ENCODE data around the gene CDKN2AIPNL. TPM values are rescaled to one million over a fixed set of nuclear protein-coding genes. Genes with fewer than 3 reads are reported as not detected.
"Not testable (repeated sequence)": the region's sequence is repeated elsewhere in the genome, so short reads cannot be mapped to it uniquely, and the experiment has no call there.

CDKN2AIPNL gene
- total and polyA plus RNA-seq, 2 of the 4 experiments (the other 2 are of a cell fraction) = 14.0 to 18.1 TPM

DNA sequence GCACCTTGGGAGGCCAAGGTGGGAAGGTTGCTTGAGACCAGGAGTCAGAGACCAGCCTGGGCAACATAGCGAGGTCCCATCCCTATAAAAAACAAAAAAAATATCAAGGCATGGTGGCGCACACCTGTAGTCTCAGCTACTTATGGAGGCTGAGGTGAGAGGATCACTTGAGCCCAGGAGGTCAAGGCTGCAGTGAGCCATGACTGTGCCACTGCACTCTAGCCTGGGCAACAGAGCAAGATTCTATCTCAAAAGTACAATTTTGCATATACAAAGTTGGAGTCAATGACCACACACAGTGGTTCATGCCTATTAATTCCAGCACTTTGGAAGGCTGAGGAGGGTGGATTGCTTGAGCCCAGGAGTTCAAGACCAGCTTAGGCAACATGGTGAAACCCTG, 29.5 kb downstream of the CDKN2AIPNL start:
- H3K56ac ChIP-seq (ENCODE audit: extremely low read depth, insufficient read depth, low read length); H4K8ac ChIP-seq (ENCODE audit: low read depth in 2 of 2, low read length in 2 of 2); CTCF ChIA-PET; H2BK15ac ChIP-seq (ENCODE audit: low read depth, low read length); H4K5ac ChIP-seq (ENCODE audit: low read depth, low read length); H3K4me1 ChIP-seq (ENCODE audit: control insufficient read depth, insufficient read depth, low read length); intact Hi-C loops (cut with micrococcal nuclease); in situ Hi-C loops (cut with MboI; ENCODE audit: low sequenced_read_pairs); H2BK120ac ChIP-seq (ENCODE audit: low read depth, low read length); POLR2A ChIA-PET (ENCODE audit: unreplicated experiment); H3K23ac ChIP-seq (ENCODE audit: low read depth, low read length); DNase-seq; dilution Hi-C loops (cut with HindIII; ENCODE audit: low sequenced_read_pairs, unreplicated experiment); H2BK20ac ChIP-seq (ENCODE audit: low read depth, low read length); H3K18ac ChIP-seq (ENCODE audit: low read depth, low read length); H2AK9ac ChIP-seq (replicated peaks; ENCODE audit: low read depth, low read length, poor library complexity); ATAC-seq (ENCODE audit: low read depth); H4K91ac ChIP-seq (ENCODE audit: insufficient read depth, low read depth, low read length); H3K27ac ChIP-seq (ENCODE audit: insufficient read depth, low read length); BruUV-seq (replicated peaks); H3K4me2 ChIP-seq (ENCODE audit: low read depth, low read length); H2AK5ac ChIP-seq (ENCODE audit: low read depth, low read length); H3K9ac ChIP-seq (ENCODE audit: low read depth, low read length); H3K27me3 ChIP-seq (ENCODE audit: control insufficient read depth, insufficient read depth, low read length); H3K14ac ChIP-seq (replicated peaks; ENCODE audit: low read depth, low read length); H2BK5ac ChIP-seq (ENCODE audit: low read depth, low read length, poor library complexity, severe bottlenecking); H3K4ac ChIP-seq (ENCODE audit: low read depth, low read length); H3K9me1 ChIP-seq (ENCODE audit: insufficient read depth, low read length); H3K4me3 ChIP-seq (ENCODE audit: insufficient read depth, low read depth, low read length); H2AFZ ChIP-seq (replicated peaks; ENCODE audit: low read length, poor library complexity); H3K9me3 ChIP-seq (ENCODE audit: control insufficient read depth, insufficient read depth, low read length): not testable (repeated sequence)
- Histone ChIP-seq H3K36me3 (ENCODE audit: control insufficient read depth, insufficient read depth, low read length) (peaks cover 53% of the 10 kb centered on the region), H3K79me1 (ENCODE audit: low read depth in 1 of 2, low read length in 2 of 2) (peaks cover 23 to 45% of the 10 kb centered on the region in 2 experiments), H4K20me1 (ENCODE audit: insufficient read depth, low read length) (peaks cover 18% of the 10 kb centered on the region; the same call in 1 of the 2 replicates)
- whole genome bisulfite sequencing, 2 experiments (ENCODE audit: extremely low coverage in 2 of 2, insufficient read length in 1 of 2) = no CpG with 5 or more reads among the region's 2 CpGs
